GF-D8 (cell line): Measurements from ENCODE around the gene GTF2H2C_2.
"Not testable (repeated sequence)": the region's sequence is repeated elsewhere in the genome, so short reads cannot be mapped to it uniquely, and the experiment has no call there.

Experiments
- DNase-seq: peaks from one replicate; lab custom pipeline; 2025; lab: John Stamatoyannopoulos, UW

GTF2H2C_2 gene

GRCh38 chr5:70415117-70415516 lies at the start of gene GTF2H2C_2:
GTF2H2C_2 (plus strand) TSS chr5:70415368.
- DNase-seq = not testable (repeated sequence)

- not testable (repeated sequence) for DNase-seq
These were observed 14.0 kb upstream of the GTF2H2C_2 start for GRCh38 chr5:70400984-70401686.

GRCh38 chr5:70421322-70421721 lies 6.2 kb downstream of the GTF2H2C_2 start:
- not testable (repeated sequence) for DNase-seq

GRCh38 chr5:70423215-70423614 lies 8.0 kb downstream of the GTF2H2C_2 start:
- DNase-seq = not testable (repeated sequence)

- not testable (repeated sequence) for DNase-seq
These were observed 23.4 kb downstream of the GTF2H2C_2 start for GRCh38 chr5:70438518-70438917.

GRCh38 chr5:70449565-70449964 lies 34.4 kb downstream of the GTF2H2C_2 start:
- not testable (repeated sequence) for DNase-seq

GRCh38 chr5:70451249-70451984 lies 36.2 kb downstream of the GTF2H2C_2 start:
- not testable (repeated sequence) for DNase-seq

GRCh38 chr5:70457093-70457492 lies 41.9 kb downstream of the GTF2H2C_2 start:
- DNase-seq = not testable (repeated sequence)

- not testable (repeated sequence) for DNase-seq
These were observed 44.0 kb downstream of the GTF2H2C_2 start for GRCh38 chr5:70459188-70459587.

GRCh38 chr5:70461984-70462383 lies 46.8 kb downstream of the GTF2H2C_2 start:
- DNase-seq = not testable (repeated sequence)

GRCh38 chr5:70464019-70464637 lies 49.0 kb downstream of the GTF2H2C_2 start:
- not testable (repeated sequence) for DNase-seq

GRCh38 chr5:70469926-70470509 lies 54.9 kb downstream of the GTF2H2C_2 start:
- DNase-seq = not testable (repeated sequence)
